Esophagus squamous epithelium (tissue), 4 donors: ENCODE measurements around the gene SOD2.

Source experiments
- CTCF ChIP-seq, 6 experiments: fragments of 450-650 bp in 4 of 6; fragments of 200-600 bp in 2 of 6; sonication (generic) in 2 of 6; IDR thresholded peaks; one replicate each; pipeline ENCODE4 v1.5.1; 2016 to 2019; ENCODE audit warnings: antibody characterized with exemption in 6 of 6, mild to moderate bottlenecking in 4 of 6, moderate library complexity in 4 of 6
- POLR2A ChIP-seq, 4 donors: fragments of 450-650 bp; IDR thresholded peaks; one replicate each; pipeline ENCODE4 v1.6.1; 2017; ENCODE audit warnings: antibody characterized with exemption in 4 of 4, mild to moderate bottlenecking in 4 of 4, moderate library complexity in 3 of 4

- TF ChIP-seq POLR2A (IDR thresholded peaks at IDR 0.05), result no peak
- TF ChIP-seq CTCF (IDR thresholded peaks at IDR 0.05), result no peak
These were observed 43.9 kb upstream of the SOD2 start for GRCh38 chr6:159736908-159737307.
